Measurements from ENCODE around the gene ARHGAP40.

Gene ARHGAP40

GRCh38 chr20:38650010-38650409, 48.4 kb downstream of the ARHGAP40 start:
- no peak for DNase-seq (ENCODE audit: low read depth, low spot score)

GRCh38 chr20:38651154-38651553, 49.5 kb downstream of the ARHGAP40 start:
- no peak for DNase-seq (ENCODE audit: low read depth, low spot score)

GRCh38 chr20:38651562-38651961, 50.0 kb downstream of the ARHGAP40 start:
- DNase-seq (ENCODE audit: low read depth, low spot score): no peak

GRCh38 chr20:38652995-38653394, 51.4 kb downstream of the ARHGAP40 start:
- DNase-seq (ENCODE audit: low read depth, low spot score): no peak

- DNase-seq (ENCODE audit: low read depth, low spot score): no peak
These were observed 55.8 kb downstream of the ARHGAP40 start for GRCh38 chr20:38657390-38657789.

GRCh38 chr20:38658879-38659596, 57.4 kb downstream of the ARHGAP40 start:
- DNase-seq (ENCODE audit: low read depth, low spot score): no peak

GRCh38 chr20:38659597-38659880, 57.9 kb downstream of the ARHGAP40 start:
- no peak for DNase-seq (ENCODE audit: low read depth, low spot score)

- DNase-seq (ENCODE audit: low read depth, low spot score): no peak
These were observed 58.8 kb downstream of the ARHGAP40 start for GRCh38 chr20:38660429-38660828.

- no peak for DNase-seq (ENCODE audit: low read depth, low spot score)
These were observed 62.1 kb downstream of the ARHGAP40 start for GRCh38 chr20:38663660-38664059.

- DNase-seq (ENCODE audit: low read depth, low spot score): no peak
These were observed 62.7 kb downstream of the ARHGAP40 start for GRCh38 chr20:38664284-38664683.

- no peak for DNase-seq (ENCODE audit: low read depth, low spot score)
These were observed 63.5 kb downstream of the ARHGAP40 start for GRCh38 chr20:38665094-38665493.

- no peak for DNase-seq (ENCODE audit: low read depth, low spot score)
These were observed 64.1 kb downstream of the ARHGAP40 start for GRCh38 chr20:38665506-38666285.

- DNase-seq (ENCODE audit: low read depth, low spot score): no peak
These were observed 65.9 kb downstream of the ARHGAP40 start for GRCh38 chr20:38667417-38667956.

GRCh38 chr20:38669688-38670087, 68.1 kb downstream of the ARHGAP40 start:
- DNase-seq (ENCODE audit: low read depth, low spot score): no peak

GRCh38 chr20:38670786-38671185, 69.2 kb downstream of the ARHGAP40 start:
- no peak for DNase-seq (ENCODE audit: low read depth, low spot score)

- DNase-seq (ENCODE audit: low read depth, low spot score): no peak
These were observed 69.6 kb downstream of the ARHGAP40 start for GRCh38 chr20:38671186-38671585.

GRCh38 chr20:38671701-38672292, 70.2 kb downstream of the ARHGAP40 start:
- DNase-seq (ENCODE audit: low read depth, low spot score): no peak

GRCh38 chr20:38672504-38672903, 70.9 kb downstream of the ARHGAP40 start:
- DNase-seq (ENCODE audit: low read depth, low spot score): no peak

- no peak for DNase-seq (ENCODE audit: low read depth, low spot score)
These were observed 71.7 kb downstream of the ARHGAP40 start for GRCh38 chr20:38673261-38673660.

GRCh38 chr20:38673725-38674091, 72.1 kb downstream of the ARHGAP40 start:
- DNase-seq (ENCODE audit: low read depth, low spot score): no peak

GRCh38 chr20:38674092-38674764, 72.6 kb downstream of the ARHGAP40 start:
- DNase-seq (ENCODE audit: low read depth, low spot score): no peak

- no peak for DNase-seq (ENCODE audit: low read depth, low spot score)
These were observed 73.1 kb downstream of the ARHGAP40 start for GRCh38 chr20:38674765-38675133.

All from smooth muscle cell of the brain vasculature (primary cell).